Measurements from ENCODE around the gene MS4A7.

Gene MS4A7

DNA sequence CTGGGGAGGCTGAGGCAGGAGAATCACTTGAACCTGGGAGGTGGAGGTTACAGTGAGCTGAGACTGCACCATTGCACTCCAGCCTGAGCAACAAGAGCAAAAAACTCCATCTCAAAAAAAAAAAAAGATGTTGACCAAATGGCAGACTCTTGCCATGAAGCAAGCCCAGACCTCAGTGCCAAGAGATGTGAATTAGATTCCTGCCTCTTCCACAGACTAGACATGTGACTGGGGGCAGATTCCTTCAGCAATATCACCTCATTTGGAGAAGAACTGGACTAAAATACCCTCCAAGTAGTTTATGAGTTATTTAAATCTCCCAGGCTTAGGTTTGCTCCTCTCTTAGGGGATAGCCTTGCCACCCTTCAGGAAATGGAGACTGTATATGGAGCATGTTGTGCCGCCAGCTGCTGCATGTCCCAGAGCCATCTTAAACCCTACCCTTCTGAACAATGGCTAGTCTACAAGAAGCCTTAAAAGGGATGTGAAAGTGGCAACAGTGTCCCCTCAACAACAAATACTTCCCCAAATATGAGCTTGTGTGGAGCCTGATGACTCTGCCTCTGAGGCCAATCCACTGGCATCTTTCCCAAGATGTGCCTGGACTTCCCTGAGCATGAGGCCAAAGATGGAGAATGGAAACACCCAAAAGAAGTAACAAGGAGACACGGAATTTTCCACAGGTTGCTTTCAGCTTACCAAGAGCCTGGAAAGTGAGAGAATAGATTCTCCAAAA, 763 bp upstream of the MS4A7 start:
- Histone ChIP-seq H3K27ac (ENCODE audit: insufficient read depth in 1 of 2, low read depth in 1 of 2, low read length in 2 of 2, poor library complexity in 1 of 2, severe bottlenecking in 2 of 2) (no peak overlapping the region), H3K36me3 (ENCODE audit: control insufficient read depth in 4 of 4, insufficient read depth in 4 of 4, low read length in 3 of 4) (no peaks in the 10 kb centered on the region), H3K4me1 (ENCODE audit: control extremely low read depth in 1 of 4, control insufficient read depth in 4 of 4, insufficient read depth in 4 of 4, low read length in 3 of 4) (peaks cover 12 to 41% (median 32%) of the 10 kb centered on the region in 4 experiments), H3K27me3 (replicated peaks in 2 of 5; ENCODE audit: control insufficient read depth in 4 of 5, insufficient read depth in 5 of 5, low read length in 4 of 5) (no peaks in the 10 kb centered on the region), H3K9me3 (ENCODE audit: control extremely low read depth in 1 of 5, control insufficient read depth in 4 of 5, insufficient read depth in 2 of 5, low read depth in 1 of 5, low read length in 4 of 5) (no peaks in the 10 kb centered on the region), H3K4me3 (ENCODE audit: control insufficient read depth in 1 of 7, extremely low read depth in 1 of 7, insufficient read depth in 4 of 7, low read depth in 2 of 7, low read length in 6 of 7) (peak overlapping the region in 2 of 7 experiments; percentile 26 to 36)
- 88% methylated on average over 1 of the region's 2 CpGs for WGBS (ENCODE audit: insufficient coverage)
- CTCF ChIA-PET = interaction anchor here (0.9 to 2.0 kb wide), 4 partner anchors 8 to 29 kb away, joined by 3 to 9 read pairs (median 6); no protein-coding TSS in a partner anchor
- POLR2A ChIA-PET = interaction anchor here (0.6 kb wide), 1 partner anchor 89 kb away, joined by 3 read pairs; no protein-coding TSS in a partner anchor
- DNase-seq = peak in 2 of 3 donors; percentile 62 to 72

DNA sequence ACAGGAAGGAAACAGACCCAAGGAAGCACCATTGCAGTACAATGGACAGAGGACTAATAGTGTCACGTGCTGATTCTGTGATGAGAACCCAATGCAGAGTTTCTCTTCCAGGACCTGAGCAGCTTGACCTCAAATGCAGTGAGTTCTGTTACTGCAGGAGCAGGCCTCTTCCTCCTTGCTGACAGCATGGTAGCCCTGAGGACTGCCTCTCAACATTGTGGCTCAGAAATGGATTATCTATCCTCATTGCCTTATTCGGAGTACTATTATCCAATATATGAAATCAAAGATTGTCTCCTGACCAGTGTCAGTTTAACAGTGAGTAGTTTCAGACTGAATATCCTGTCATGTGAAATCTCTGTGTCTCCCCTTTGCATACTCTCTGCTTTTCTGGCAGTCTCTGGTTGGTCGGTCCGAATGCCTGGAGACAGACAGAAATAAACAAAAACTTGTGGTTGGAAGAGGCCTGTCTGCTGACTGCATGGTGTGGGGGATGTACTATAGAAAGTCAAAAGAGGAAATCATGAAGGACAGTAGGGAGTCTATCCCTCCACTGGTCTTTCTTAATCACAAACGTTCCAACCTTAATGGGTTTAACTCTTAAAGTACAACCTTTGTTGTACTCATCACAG, 11.1 kb downstream of the MS4A7 start:
- no peaks in the 10 kb centered on the region for H3K27me3 ChIP-seq (replicated peaks in 2 of 5; ENCODE audit: control insufficient read depth in 4 of 5, insufficient read depth in 5 of 5, low read length in 4 of 5)
- ChIA-PET CTCF (no interaction called here), POLR2A (no interaction called here)
- H3K36me3 ChIP-seq (ENCODE audit: control insufficient read depth in 4 of 4, insufficient read depth in 4 of 4, low read length in 3 of 4) = peaks cover 0 to 4% (median 2%) of the 10 kb centered on the region in 4 experiments
- peak overlapping the region in 1 of 7 experiments; percentile 1 for H3K4me3 ChIP-seq (ENCODE audit: control insufficient read depth in 1 of 7, extremely low read depth in 1 of 7, insufficient read depth in 4 of 7, low read depth in 2 of 7, low read length in 6 of 7)
- peaks cover 0 to 24% (median 5%) of the 10 kb centered on the region in 4 experiments for H3K4me1 ChIP-seq (ENCODE audit: control extremely low read depth in 1 of 4, control insufficient read depth in 4 of 4, insufficient read depth in 4 of 4, low read length in 3 of 4)
- peaks cover 0 to 2% (median 0%) of the 10 kb centered on the region in 5 experiments for H3K9me3 ChIP-seq (ENCODE audit: control extremely low read depth in 1 of 5, control insufficient read depth in 4 of 5, insufficient read depth in 2 of 5, low read depth in 1 of 5, low read length in 4 of 5)
- 58% methylated on average over 3 of the region's 5 CpGs for WGBS (ENCODE audit: insufficient coverage)
- H3K27ac ChIP-seq (ENCODE audit: insufficient read depth in 1 of 2, low read depth in 1 of 2, low read length in 2 of 2, poor library complexity in 1 of 2, severe bottlenecking in 2 of 2) = no peak overlapping the region
- DNase-seq = peak in 2 of 3 donors; percentile 52 to 64

DNA sequence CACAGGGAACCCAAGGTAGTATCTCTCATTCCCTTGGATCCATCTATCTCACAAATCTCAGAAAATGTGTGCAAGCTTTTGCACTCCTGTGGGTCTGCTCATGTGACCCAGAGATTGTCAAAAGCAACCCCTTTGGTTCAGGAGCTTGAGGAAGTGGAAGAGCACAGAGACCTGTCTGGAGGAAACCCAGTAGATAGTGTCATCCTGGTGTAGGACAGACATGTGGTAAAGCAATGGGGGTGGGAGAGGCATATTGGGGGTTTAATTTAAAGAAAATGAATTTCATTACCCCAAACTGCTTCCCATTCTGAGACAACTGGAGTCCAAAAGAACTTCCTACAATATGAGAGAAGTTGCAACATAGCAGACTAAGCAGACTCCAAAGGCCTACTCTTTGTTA, 12.1 kb downstream of the MS4A7 start:
- H3K4me3 ChIP-seq (ENCODE audit: control insufficient read depth in 1 of 7, extremely low read depth in 1 of 7, insufficient read depth in 4 of 7, low read depth in 2 of 7, low read length in 6 of 7) = no peak overlapping the region
- ChIA-PET CTCF (interaction anchor here (1.4 to 3.5 kb wide), 2 partner anchors 16 to 27 kb away, joined by 4 to 14 read pairs; no protein-coding TSS in a partner anchor), POLR2A (interaction anchor here (0.6 kb wide), 1 partner anchor 111 kb away, joined by 3 read pairs; no protein-coding TSS in a partner anchor)
- H3K27me3 ChIP-seq (replicated peaks in 2 of 5; ENCODE audit: control insufficient read depth in 4 of 5, insufficient read depth in 5 of 5, low read length in 4 of 5) = no peaks in the 10 kb centered on the region
- peaks cover 0 to 24% (median 5%) of the 10 kb centered on the region in 4 experiments for H3K4me1 ChIP-seq (ENCODE audit: control extremely low read depth in 1 of 4, control insufficient read depth in 4 of 4, insufficient read depth in 4 of 4, low read length in 3 of 4)
- DNase-seq = no peak
- H3K9me3 ChIP-seq (ENCODE audit: control extremely low read depth in 1 of 5, control insufficient read depth in 4 of 5, insufficient read depth in 2 of 5, low read depth in 1 of 5, low read length in 4 of 5) = peaks cover 0 to 2% (median 0%) of the 10 kb centered on the region in 5 experiments
- H3K27ac ChIP-seq (ENCODE audit: insufficient read depth in 1 of 2, low read depth in 1 of 2, low read length in 2 of 2, poor library complexity in 1 of 2, severe bottlenecking in 2 of 2) = no peak overlapping the region
- H3K36me3 ChIP-seq (ENCODE audit: control insufficient read depth in 4 of 4, insufficient read depth in 4 of 4, low read length in 3 of 4) = peaks cover 0 to 4% (median 2%) of the 10 kb centered on the region in 4 experiments

DNA sequence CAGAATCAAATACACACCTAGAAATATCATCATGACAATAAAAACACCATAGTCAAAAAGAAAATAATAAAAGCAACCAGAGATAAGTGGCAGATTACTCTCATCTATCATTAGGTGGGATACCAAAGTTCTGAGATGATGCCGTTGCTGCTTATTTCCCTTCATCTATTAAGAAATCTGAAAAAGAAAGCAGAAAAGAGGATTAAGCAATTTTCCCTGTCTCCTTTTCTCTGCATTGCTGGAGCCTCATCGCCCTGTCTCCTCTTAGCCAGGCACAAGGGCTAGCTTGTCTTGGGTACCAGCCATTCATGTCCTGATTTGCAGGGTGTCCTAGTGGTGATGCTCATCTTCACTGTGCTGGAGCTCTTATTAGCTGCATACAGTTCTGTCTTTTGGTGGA, 14.0 kb downstream of the MS4A7 start:
- POLR2A ChIA-PET = no interaction called here
- no peak overlapping the region for H3K27ac ChIP-seq (ENCODE audit: insufficient read depth in 1 of 2, low read depth in 1 of 2, low read length in 2 of 2, poor library complexity in 1 of 2, severe bottlenecking in 2 of 2)
- WGBS (ENCODE audit: insufficient coverage) = 96% methylated on average over 2 of the region's 2 CpGs

DNA sequence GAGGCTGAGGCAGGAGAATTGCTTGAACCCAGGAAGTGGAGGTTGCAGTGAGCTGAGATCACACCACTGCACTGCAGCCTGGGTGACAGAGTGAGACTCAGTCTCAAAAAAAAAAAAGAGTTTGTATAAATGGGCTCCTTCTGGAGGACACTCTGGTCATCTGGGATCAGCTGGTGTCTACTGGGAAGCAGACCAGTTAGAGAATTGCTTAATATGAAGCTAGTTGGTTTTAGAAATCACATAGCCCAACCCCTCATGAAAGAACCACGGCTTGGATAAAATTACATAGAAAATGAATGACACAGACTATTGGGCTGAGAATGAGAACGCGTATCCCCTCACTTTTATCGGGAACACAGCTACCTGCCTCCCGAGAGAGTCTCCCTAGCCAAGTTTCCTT, 14.7 kb downstream of the MS4A7 start:
- 80% methylated on average over 3 of the region's 5 CpGs for WGBS (ENCODE audit: insufficient coverage)
- H3K27ac ChIP-seq (ENCODE audit: insufficient read depth in 1 of 2, low read depth in 1 of 2, low read length in 2 of 2, poor library complexity in 1 of 2, severe bottlenecking in 2 of 2) = no peak overlapping the region
- no peaks in the 10 kb centered on the region for H3K27me3 ChIP-seq (replicated peaks in 2 of 5; ENCODE audit: control insufficient read depth in 4 of 5, insufficient read depth in 5 of 5, low read length in 4 of 5)
- H3K4me3 ChIP-seq (ENCODE audit: control insufficient read depth in 1 of 7, extremely low read depth in 1 of 7, insufficient read depth in 4 of 7, low read depth in 2 of 7, low read length in 6 of 7) = no peak overlapping the region
- POLR2A ChIA-PET = no interaction called here
- DNase-seq = no peak
- CTCF ChIA-PET = interaction anchor here (0.8 to 3.5 kb wide), 2 partner anchors 24 to 30 kb away, joined by 3 to 14 read pairs; no protein-coding TSS in a partner anchor
- no peaks in the 10 kb centered on the region for H3K9me3 ChIP-seq (ENCODE audit: control extremely low read depth in 1 of 5, control insufficient read depth in 4 of 5, insufficient read depth in 2 of 5, low read depth in 1 of 5, low read length in 4 of 5)
- peaks cover 2 to 41% (median 14%) of the 10 kb centered on the region in 4 experiments for H3K4me1 ChIP-seq (ENCODE audit: control extremely low read depth in 1 of 4, control insufficient read depth in 4 of 4, insufficient read depth in 4 of 4, low read length in 3 of 4)
- no peaks in the 10 kb centered on the region for H3K36me3 ChIP-seq (ENCODE audit: control insufficient read depth in 4 of 4, insufficient read depth in 4 of 4, low read length in 3 of 4)

More for the DNA sequence above, 14.0 kb downstream of the MS4A7 start:
- H3K4me1 ChIP-seq (ENCODE audit: control extremely low read depth in 1 of 4, control insufficient read depth in 4 of 4, insufficient read depth in 4 of 4, low read length in 3 of 4) = peaks cover 2 to 36% (median 14%) of the 10 kb centered on the region in 4 experiments
- no peak overlapping the region for H3K4me3 ChIP-seq (ENCODE audit: control insufficient read depth in 1 of 7, extremely low read depth in 1 of 7, insufficient read depth in 4 of 7, low read depth in 2 of 7, low read length in 6 of 7)
- CTCF ChIA-PET = interaction anchor here (3.5 kb wide), 1 partner anchor 29 kb away, joined by 14 read pairs; no protein-coding TSS in a partner anchor
- DNase-seq = no peak
- H3K27me3 ChIP-seq (replicated peaks in 2 of 5; ENCODE audit: control insufficient read depth in 4 of 5, insufficient read depth in 5 of 5, low read length in 4 of 5) = no peaks in the 10 kb centered on the region
- H3K36me3 ChIP-seq (ENCODE audit: control insufficient read depth in 4 of 4, insufficient read depth in 4 of 4, low read length in 3 of 4) = no peaks in the 10 kb centered on the region
- H3K9me3 ChIP-seq (ENCODE audit: control extremely low read depth in 1 of 5, control insufficient read depth in 4 of 5, insufficient read depth in 2 of 5, low read depth in 1 of 5, low read length in 4 of 5) = peaks cover 0 to under 1% (median 0%) of the 10 kb centered on the region in 5 experiments

DNA sequence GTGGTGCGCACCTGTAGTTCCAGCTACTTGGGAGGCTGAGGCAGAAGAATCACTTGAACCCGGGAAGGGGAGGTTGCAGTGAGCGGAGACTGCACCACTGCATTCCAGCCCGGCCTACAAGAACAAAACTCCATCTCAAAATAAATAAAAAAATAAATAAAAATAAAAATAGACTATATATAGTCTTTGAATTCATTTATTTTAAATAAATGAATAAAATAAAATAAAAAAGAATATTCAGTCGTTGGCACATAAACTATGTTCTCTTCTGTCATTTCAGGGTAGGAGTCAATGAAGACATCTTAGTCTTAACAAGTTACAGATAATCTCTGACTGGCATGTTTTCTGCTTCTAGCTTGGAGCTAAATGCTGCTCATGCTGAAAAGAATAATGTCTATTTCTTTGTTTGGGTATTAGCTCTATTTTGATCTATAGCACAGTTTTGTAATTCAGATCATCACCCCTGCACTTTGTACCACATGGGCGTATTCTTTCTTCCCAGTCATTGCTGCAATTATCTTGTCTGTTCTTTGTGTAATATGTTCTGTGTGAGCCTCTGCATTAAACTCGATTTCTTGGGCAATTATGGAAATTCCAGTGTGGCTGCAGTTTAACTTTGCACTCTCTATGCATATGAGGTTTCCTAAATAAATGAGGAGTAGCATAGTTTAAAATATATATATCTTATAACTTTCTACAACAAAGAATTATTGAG, 16.5 kb downstream of the MS4A7 start:
- CTCF ChIA-PET = interaction anchor here (0.6 to 1.4 kb wide), 3 partner anchors 16 to 106 kb away, joined by 3 read pairs; no protein-coding TSS in a partner anchor
- H3K4me1 ChIP-seq (ENCODE audit: control extremely low read depth in 1 of 4, control insufficient read depth in 4 of 4, insufficient read depth in 4 of 4, low read length in 3 of 4) = peaks cover 2 to 28% (median 10%) of the 10 kb centered on the region in 4 experiments
- H3K4me3 ChIP-seq (ENCODE audit: control insufficient read depth in 1 of 7, extremely low read depth in 1 of 7, insufficient read depth in 4 of 7, low read depth in 2 of 7, low read length in 6 of 7) = no peak overlapping the region
- H3K36me3 ChIP-seq (ENCODE audit: control insufficient read depth in 4 of 4, insufficient read depth in 4 of 4, low read length in 3 of 4) = no peaks in the 10 kb centered on the region
- WGBS (ENCODE audit: insufficient coverage) = 94% methylated on average over 2 of the region's 7 CpGs
- DNase-seq = no peak
- POLR2A ChIA-PET = no interaction called here
- no peaks in the 10 kb centered on the region for H3K27me3 ChIP-seq (replicated peaks in 2 of 5; ENCODE audit: control insufficient read depth in 4 of 5, insufficient read depth in 5 of 5, low read length in 4 of 5)
- no peaks in the 10 kb centered on the region for H3K9me3 ChIP-seq (ENCODE audit: control extremely low read depth in 1 of 5, control insufficient read depth in 4 of 5, insufficient read depth in 2 of 5, low read depth in 1 of 5, low read length in 4 of 5)
- no peak overlapping the region for H3K27ac ChIP-seq (ENCODE audit: insufficient read depth in 1 of 2, low read depth in 1 of 2, low read length in 2 of 2, poor library complexity in 1 of 2, severe bottlenecking in 2 of 2)
